ENCODE data around the gene GRIP2.

The GRIP2 gene

GRCh38 chr3:14485981-14486380 is 54.2 kb downstream of the GRIP2 start:
- H3K9me3 ChIP-seq (ENCODE audit: low read length) = no peaks in the 10 kb centered on the region
- no peaks in the 10 kb centered on the region for H3K9me2 ChIP-seq (ENCODE audit: low read depth, low read length)
- no peak overlapping the region for H3K4me2 ChIP-seq (ENCODE audit: low read length)
- H3K27ac ChIP-seq (ENCODE audit: low read depth, low read length, poor library complexity, severe bottlenecking) = no peak overlapping the region
- TF ChIP-seq CTCF (IDR thresholded peaks at IDR 0.05; ENCODE audit: low read length) (no peak), EZH2 (IDR thresholded peaks at IDR 0.05; ENCODE audit: borderline replicate concordance, low read length) (no peak)
- H3K4me1 ChIP-seq (ENCODE audit: insufficient read depth, low read length, severe bottlenecking) = no peaks in the 10 kb centered on the region
- no peaks in the 10 kb centered on the region for H3F3A ChIP-seq (ENCODE audit: insufficient read depth, low read length)
- no peaks in the 10 kb centered on the region for H4K20me1 ChIP-seq (ENCODE audit: insufficient read depth, low read length)
- H3K79me2 ChIP-seq (ENCODE audit: insufficient read depth, low read length) = no peaks in the 10 kb centered on the region
- no peak overlapping the region for H2AFZ ChIP-seq (ENCODE audit: low read length)
- H3K27me3 ChIP-seq (ENCODE audit: insufficient read depth, low read length) = no peaks in the 10 kb centered on the region
- no peak overlapping the region for H3K9ac ChIP-seq (ENCODE audit: low read length)
- H3K36me3 ChIP-seq (ENCODE audit: insufficient read depth, low read length) = peaks cover 79% of the 10 kb centered on the region
- H3K4me3 ChIP-seq (ENCODE audit: low read depth, low read length, poor library complexity, severe bottlenecking) = no peak overlapping the region

- Histone ChIP-seq H3K4me2 (ENCODE audit: low read length) (no peak overlapping the region), H3K4me1 (ENCODE audit: insufficient read depth, low read length, severe bottlenecking) (no peaks in the 10 kb centered on the region), H4K20me1 (ENCODE audit: insufficient read depth, low read length) (no peaks in the 10 kb centered on the region), H3K9me2 (ENCODE audit: low read depth, low read length) (no peaks in the 10 kb centered on the region), H2AFZ (ENCODE audit: low read length) (no peak overlapping the region), H3K9me3 (ENCODE audit: low read length) (no peaks in the 10 kb centered on the region), H3K36me3 (ENCODE audit: insufficient read depth, low read length) (peaks cover 90% of the 10 kb centered on the region), H3K9ac (ENCODE audit: low read length) (no peak overlapping the region), H3K79me2 (ENCODE audit: insufficient read depth, low read length) (no peaks in the 10 kb centered on the region), H3K27me3 (ENCODE audit: insufficient read depth, low read length) (no peaks in the 10 kb centered on the region), H3K4me3 (ENCODE audit: low read depth, low read length, poor library complexity, severe bottlenecking) (no peak overlapping the region), H3K27ac (ENCODE audit: low read depth, low read length, poor library complexity, severe bottlenecking) (no peak overlapping the region), H3F3A (ENCODE audit: insufficient read depth, low read length) (no peaks in the 10 kb centered on the region)
- TF ChIP-seq EZH2 (IDR thresholded peaks at IDR 0.05; ENCODE audit: borderline replicate concordance, low read length) (no peak), CTCF (IDR thresholded peaks at IDR 0.05; ENCODE audit: low read length) (no peak)
Measured at GRCh38 chr3:14484741-14485140, 55.4 kb downstream of the GRIP2 start.

- no peak overlapping the region for H3K4me2 ChIP-seq (ENCODE audit: low read length)
- H3K9ac ChIP-seq (ENCODE audit: low read length) = no peak overlapping the region
- H2AFZ ChIP-seq (ENCODE audit: low read length) = no peak overlapping the region
- H3K4me1 ChIP-seq (ENCODE audit: insufficient read depth, low read length, severe bottlenecking) = no peaks in the 10 kb centered on the region
- H3K9me2 ChIP-seq (ENCODE audit: low read depth, low read length) = no peaks in the 10 kb centered on the region
- H4K20me1 ChIP-seq (ENCODE audit: insufficient read depth, low read length) = no peaks in the 10 kb centered on the region
- no peaks in the 10 kb centered on the region for H3K79me2 ChIP-seq (ENCODE audit: insufficient read depth, low read length)
- no peak overlapping the region for H3K4me3 ChIP-seq (ENCODE audit: low read depth, low read length, poor library complexity, severe bottlenecking)
- no peaks in the 10 kb centered on the region for H3F3A ChIP-seq (ENCODE audit: insufficient read depth, low read length)
- no peak overlapping the region for H3K27ac ChIP-seq (ENCODE audit: low read depth, low read length, poor library complexity, severe bottlenecking)
- peaks cover 94% of the 10 kb centered on the region for H3K36me3 ChIP-seq (ENCODE audit: insufficient read depth, low read length)
- TF ChIP-seq EZH2 (IDR thresholded peaks at IDR 0.05; ENCODE audit: borderline replicate concordance, low read length) (no peak), CTCF (IDR thresholded peaks at IDR 0.05; ENCODE audit: low read length) (no peak)
- H3K27me3 ChIP-seq (ENCODE audit: insufficient read depth, low read length) = no peaks in the 10 kb centered on the region
- no peaks in the 10 kb centered on the region for H3K9me3 ChIP-seq (ENCODE audit: low read length)
Measured at GRCh38 chr3:14483286-14483685, 56.9 kb downstream of the GRIP2 start.

Data from OCI-LY1 (cell line).